GM19043 (cell line): Measurements from ENCODE around the gene GREB1L.

Source experiments
- ATAC-seq: cut with Tn5 transposase; IDR thresholded peaks from one replicate; pipeline ENCODE4 v1.9.1; 2021; ENCODE audit warnings: low read depth; ENCODE audit not compliant: unreplicated experiment

The GREB1L gene

GRCh38 chr18:21443776-21444464, 201.9 kb downstream of the GREB1L start:
- no peak for ATAC-seq

- ATAC-seq: no peak
Observed at GRCh38 chr18:21444465-21445212, 202.6 kb downstream of the GREB1L start.

- no peak for ATAC-seq
Observed at GRCh38 chr18:21448299-21448698, 206.3 kb downstream of the GREB1L start.

- ATAC-seq: no peak
Observed at GRCh38 chr18:21449367-21450290, 207.6 kb downstream of the GREB1L start.

- ATAC-seq: no peak
Observed at GRCh38 chr18:21450503-21450902, 208.5 kb downstream of the GREB1L start.

- no peak for ATAC-seq
Observed at GRCh38 chr18:21450913-21451312, 208.9 kb downstream of the GREB1L start.

- no peak for ATAC-seq
Observed at GRCh38 chr18:21451851-21452250, 209.8 kb downstream of the GREB1L start.

- ATAC-seq: no peak
Observed at GRCh38 chr18:21452276-21452780, 210.3 kb downstream of the GREB1L start.

GRCh38 chr18:21452796-21453510, 210.9 kb downstream of the GREB1L start:
- ATAC-seq: no peak

- no peak for ATAC-seq
Observed at GRCh38 chr18:21453511-21453901, 211.5 kb downstream of the GREB1L start.

GRCh38 chr18:21454725-21455124, 212.7 kb downstream of the GREB1L start:
- no peak for ATAC-seq

GRCh38 chr18:21456428-21457178, 214.6 kb downstream of the GREB1L start:
- ATAC-seq: no peak

- no peak for ATAC-seq
Observed at GRCh38 chr18:21457179-21457535, 215.1 kb downstream of the GREB1L start.

GRCh38 chr18:21458310-21458709, 216.3 kb downstream of the GREB1L start:
- no peak for ATAC-seq

GRCh38 chr18:21458788-21459187, 216.8 kb downstream of the GREB1L start:
- ATAC-seq: no peak

GRCh38 chr18:21459706-21460286, 217.8 kb downstream of the GREB1L start:
- no peak for ATAC-seq

- ATAC-seq: no peak
Observed at GRCh38 chr18:21461460-21461859, 219.4 kb downstream of the GREB1L start.

- ATAC-seq: no peak
Observed at GRCh38 chr18:21463718-21464117, 221.7 kb downstream of the GREB1L start.

- ATAC-seq: no peak
Observed at GRCh38 chr18:21468514-21469164, 226.6 kb downstream of the GREB1L start.
